ENCODE results near the gene HMGB1.

HMGB1 gene

DNA sequence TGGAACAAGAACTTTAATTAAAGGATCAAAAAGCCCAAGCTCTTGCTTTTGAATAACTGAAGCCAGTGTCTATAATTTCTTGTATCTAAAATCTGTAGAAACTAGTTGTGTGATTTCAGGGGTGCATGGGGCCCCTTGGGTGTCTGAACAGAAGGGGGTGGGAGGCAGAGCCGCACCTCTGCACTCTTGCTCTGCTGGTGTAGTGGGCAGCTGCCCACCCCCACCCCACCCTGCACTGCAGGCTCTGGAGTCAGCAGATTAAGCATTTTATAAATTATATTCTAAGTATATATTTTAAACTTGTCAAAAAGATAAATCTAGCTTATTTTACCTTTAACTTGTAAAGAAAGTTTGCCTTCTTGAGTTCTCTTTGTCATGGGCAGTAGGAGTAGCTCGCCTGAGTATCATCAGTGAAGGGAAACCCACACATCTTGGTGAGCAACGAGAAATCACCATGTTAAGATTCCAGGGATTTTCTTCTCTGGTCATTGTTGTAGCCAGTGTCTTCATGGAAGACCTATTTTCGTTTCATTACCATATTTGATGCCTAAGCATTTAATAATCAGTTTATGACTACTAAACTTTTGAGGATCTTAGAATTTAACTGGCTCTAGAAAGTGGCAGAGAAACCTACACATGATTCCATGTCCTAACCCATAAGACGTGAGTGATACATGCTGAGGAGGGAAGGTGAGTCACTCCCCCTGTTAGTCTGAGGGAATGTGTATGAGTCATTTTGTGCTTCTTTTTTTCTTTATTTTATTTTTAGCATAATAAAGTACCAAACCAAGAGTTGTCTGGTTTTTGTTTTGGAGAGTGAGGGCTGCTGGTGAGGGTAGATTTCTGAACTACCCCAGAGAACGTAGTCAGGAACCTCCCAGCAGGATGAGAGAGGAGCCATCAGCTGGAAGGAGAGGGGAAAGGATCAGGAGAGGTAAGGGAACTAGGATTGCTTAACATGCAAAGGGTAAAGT is 35.7 kb downstream of the HMGB1 start:
- no peak for DNase-seq (ENCODE audit: low read depth in 3 of 3)

DNA sequence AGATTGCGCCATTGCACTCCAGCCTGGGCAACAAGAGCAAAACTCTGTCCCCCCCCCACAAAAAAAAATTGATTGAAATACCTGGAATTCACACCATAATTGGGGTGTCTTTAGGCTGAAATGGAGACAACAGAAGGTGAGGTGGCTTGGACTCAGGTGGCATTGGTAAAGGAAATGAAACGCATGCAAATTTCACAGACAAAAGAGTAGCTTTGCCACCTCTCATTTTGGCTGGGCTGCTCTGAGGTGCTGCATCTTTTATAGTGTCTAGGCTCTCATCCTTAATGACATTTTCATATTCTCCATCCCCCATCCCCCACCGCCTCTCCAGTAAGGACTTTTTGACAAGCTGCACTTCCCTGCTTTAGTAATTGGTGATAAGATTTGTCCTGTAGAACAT is 36.5 kb downstream of the HMGB1 start:
- DNase-seq (ENCODE audit: low read depth in 3 of 3): no peak

GRCh38 chr13:30423891-30424290 is 41.8 kb downstream of the HMGB1 start:
- DNase-seq (ENCODE audit: low read depth in 3 of 3): no peak

GRCh38 chr13:30422054-30422839 is 43.5 kb downstream of the HMGB1 start, which contains the start of gene UBE2L5:
Gene UBE2L5, plus strand, starts transcription at chr13:30422493. Its CDS starts 5,498 bp downstream, at chr13:30427991.
- peak; percentile 31 to 47 (median 32) for DNase-seq (ENCODE audit: low read depth in 3 of 3)

DNA sequence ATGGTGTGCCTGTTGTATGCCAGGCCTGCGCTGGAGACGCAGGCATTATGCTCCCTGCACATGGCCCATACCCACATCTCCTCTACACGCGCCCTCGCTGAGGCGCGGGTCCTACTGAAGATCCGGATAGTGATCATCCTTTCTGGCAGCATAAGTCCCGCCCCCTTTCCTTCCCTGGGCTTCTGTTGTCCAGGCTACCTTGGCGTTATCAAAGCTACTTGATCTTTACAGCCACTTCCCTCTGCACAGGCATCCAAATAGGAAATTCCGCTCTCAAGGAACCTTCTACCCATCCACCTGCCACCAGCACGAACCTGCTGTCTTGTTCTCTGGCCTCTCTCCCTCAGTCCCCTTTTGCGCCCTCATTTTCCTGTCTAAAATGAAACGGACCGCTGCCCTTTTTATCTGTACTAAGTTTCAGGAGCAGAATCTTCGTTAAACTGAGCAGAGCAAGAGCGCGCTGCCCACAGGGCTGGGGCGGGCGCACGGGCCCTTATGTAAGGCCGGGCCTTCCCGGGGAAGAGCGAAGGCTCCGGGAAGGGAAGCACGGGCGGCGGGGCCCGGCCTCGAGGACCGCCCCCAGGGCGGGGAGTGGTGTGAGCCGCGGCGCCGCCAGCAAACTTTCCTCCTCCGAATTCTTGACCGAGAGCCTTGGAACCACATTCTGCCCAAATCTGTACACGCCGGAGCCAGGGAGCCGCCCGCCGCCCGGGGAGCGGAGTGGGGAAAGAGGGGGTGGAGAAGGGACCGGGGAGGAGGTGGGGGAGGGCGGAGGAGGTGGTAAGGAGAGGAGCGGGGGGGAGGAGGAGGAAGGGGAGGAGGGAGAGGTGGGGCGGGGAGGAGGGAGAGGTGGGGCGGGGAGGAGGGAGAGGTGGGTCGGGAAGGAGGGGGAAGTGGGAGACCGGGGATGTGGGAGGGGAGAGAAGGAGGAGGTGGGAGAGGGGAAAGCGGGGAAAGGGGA is 44.4 kb downstream of the HMGB1 start:
- DNase-seq (ENCODE audit: low read depth in 3 of 3): peak in 2 of 3 experiments; percentile 20

GRCh38 chr13:30418717-30419459 is 46.8 kb downstream of the HMGB1 start:
- no peak for DNase-seq (ENCODE audit: low read depth in 3 of 3)

GRCh38 chr13:30418075-30418716 is 47.5 kb downstream of the HMGB1 start:
- DNase-seq (ENCODE audit: low read depth in 3 of 3): no peak

- no peak for DNase-seq (ENCODE audit: low read depth in 3 of 3)
Observed at GRCh38 chr13:30416471-30416870, 49.3 kb downstream of the HMGB1 start.

- DNase-seq (ENCODE audit: low read depth in 3 of 3): no peak
Observed at GRCh38 chr13:30415430-30416030, 50.2 kb downstream of the HMGB1 start.

- DNase-seq (ENCODE audit: low read depth in 3 of 3): no peak
Observed at GRCh38 chr13:30413842-30414241, 51.9 kb downstream of the HMGB1 start.

DNA sequence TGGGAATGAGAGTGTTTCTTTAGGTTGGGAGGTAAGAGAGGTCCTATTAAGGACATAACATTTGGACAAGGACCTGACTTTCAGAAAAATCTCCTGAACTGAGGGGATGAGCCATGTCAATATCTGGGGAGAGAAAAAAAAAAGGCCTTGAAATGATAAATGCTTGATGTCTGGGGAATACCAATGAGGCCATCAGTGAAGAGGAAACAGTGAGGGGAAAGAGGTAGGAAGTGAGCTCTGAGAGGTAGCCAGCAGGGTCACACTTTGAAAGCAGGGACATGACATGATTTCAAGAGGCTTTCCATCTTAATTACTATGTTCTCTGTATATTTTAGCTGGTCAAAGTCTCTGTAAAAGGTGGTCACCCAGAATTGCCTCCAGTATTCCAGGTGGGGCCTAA is 53.4 kb downstream of the HMGB1 start:
- no peak for DNase-seq (ENCODE audit: low read depth in 3 of 3)

DNA sequence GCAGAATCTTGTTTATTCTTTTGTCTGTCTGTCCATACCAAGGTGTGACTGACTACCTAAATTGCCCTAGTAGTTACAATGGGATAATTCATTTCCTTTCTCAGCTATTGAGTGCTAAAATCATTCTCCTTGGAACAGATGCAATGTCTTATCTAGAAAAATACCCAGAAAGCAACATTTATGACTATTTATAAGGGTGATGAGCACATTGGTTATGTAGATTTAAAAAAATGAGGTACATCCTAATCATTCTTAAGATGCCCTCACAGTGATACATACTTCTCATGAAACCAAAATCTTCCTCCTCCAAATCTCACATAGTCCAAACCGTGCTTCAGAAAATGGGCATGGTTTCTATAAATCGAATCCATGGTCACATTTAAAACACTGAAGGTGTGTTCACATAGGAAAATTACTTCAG is 55.0 kb downstream of the HMGB1 start:
- no peak for DNase-seq (ENCODE audit: low read depth in 3 of 3)

DNA sequence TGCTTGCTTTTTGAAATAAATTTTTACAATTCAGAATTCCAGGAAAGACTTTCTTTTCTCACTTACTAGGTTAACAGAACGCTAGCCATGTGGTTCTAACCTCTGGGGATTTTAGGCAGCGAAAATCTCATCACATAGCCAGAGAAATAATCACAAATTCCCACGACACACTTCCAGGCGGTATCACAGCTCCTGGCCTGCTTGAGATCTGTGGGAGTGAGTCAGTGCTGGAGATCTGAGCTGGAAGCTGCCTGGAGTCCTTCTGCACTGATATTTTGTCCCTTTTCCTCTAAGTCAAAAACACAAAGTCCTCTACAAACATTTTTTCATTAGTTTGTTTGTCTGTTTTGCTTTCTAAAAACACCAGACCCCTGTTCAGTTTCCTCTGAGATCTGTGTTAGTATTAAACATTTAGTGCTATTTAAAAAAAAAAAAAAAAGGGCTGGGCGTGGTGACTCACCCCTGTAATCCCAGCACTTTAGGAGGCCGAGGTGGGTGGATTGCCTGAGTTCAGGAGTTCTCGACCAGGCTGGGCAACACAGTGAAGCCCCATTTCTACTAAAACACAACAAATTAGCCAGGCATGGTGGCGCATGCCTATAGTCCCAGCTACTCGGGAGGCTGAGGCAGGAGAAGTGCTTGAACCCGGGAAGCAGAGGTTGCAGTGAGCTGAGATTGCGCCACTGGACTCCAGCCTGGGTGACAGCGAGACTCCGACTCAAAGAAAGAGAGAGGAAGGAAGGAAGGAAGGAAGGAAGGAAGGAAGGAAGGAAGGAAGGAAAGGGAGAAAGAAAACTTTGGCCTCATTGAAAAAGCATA is 55.6 kb downstream of the HMGB1 start:
- no peak for DNase-seq (ENCODE audit: low read depth in 3 of 3)

DNA sequence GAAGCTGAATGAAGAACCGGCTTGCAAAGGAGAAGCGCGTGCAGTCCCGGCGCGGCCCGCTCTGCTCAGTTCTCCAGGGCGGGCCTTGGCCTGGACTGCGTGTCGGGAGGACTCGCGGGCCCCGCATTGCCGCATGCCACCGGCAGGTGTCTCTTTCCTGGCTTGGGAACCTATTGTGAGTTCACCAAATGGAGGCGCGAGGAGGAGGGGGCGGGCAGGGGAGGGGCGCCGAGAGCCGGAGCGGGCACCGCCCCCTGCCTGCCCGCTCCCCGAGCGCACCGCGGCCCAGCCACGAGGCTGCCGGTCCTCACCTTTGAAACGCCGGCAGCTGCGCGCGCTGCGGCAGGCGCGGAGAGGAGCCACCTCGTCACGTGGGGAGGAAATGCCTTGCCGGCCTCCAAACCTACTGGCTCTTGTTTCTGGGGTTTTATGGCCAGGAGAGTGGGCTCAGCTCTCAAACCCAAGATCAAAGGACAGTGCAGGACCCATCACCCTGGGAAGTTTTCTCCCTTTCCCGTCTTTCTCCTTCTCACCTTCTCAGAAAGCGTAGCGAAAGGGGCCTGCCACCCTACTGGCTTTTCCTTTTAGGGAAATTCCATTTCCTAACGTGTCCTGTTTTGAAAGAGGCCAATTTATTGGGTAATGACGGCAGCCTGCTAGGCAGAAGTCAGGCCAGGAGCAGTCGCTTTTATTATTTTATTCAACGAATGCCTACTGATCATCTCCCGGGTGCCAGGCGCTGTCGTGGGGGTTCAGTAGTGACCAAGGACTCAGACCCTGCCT is 57.2 kb downstream of the HMGB1 start:
- peak; percentile 87 to 92 (median 87) for DNase-seq (ENCODE audit: low read depth in 3 of 3)

DNA sequence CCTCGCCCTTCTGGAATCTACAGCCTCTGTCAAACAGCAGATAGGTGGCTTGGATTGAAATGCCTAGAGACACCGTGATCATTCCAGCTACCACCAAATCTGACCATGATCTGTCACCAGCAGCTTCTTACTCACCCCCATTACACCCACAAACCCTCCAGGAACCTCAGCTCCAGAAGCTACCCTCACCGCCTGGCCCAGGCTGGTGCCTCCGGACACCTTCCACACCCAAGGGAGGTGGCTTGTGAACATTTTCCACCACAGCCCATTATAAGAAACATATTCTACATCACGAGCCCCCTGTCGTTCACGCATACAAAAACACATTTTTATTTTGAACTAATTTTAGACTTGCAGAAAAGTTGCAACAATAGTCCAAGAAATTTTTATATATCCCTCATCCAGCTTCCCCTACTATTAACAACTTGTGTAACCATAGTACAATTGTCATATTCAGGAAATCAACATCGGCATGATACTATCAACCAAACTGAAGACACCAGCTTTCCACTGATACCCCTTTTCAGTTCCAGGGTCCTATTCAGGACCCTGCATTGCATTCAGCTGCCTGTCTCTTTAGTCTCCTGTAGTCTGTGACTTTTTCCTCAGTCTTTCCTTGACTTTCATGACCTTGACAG is 58.8 kb downstream of the HMGB1 start:
- DNase-seq (ENCODE audit: low read depth in 3 of 3): no peak
